NCI-H1694 treated with DMSO at 0.1 percent for 48 hours (cell line): ENCODE measurements around the gene LRSAM1.
A peak's percentile ranks its signal among the peaks of the same experiment; 100 is the strongest.

Source experiments
- DNase-seq: peaks from one replicate; lab custom pipeline; 2025; lab: John Stamatoyannopoulos, UW

The LRSAM1 gene

GRCh38 chr9:127450830-127451607, at the start of gene LRSAM1, which contains the start of gene RPL12:
Gene LRSAM1, plus strand, starts transcription at chr9:127451510. Its CDS starts 3,018 bp downstream, at chr9:127454528.
Gene RPL12, minus strand, starts transcription at chr9:127451406. Its CDS starts 89 bp downstream, at chr9:127451317.
- peak; percentile 72 for DNase-seq

- no peak for DNase-seq
Measured at GRCh38 chr9:127402401-127403090, 48.8 kb upstream of the LRSAM1 start.

DNA sequence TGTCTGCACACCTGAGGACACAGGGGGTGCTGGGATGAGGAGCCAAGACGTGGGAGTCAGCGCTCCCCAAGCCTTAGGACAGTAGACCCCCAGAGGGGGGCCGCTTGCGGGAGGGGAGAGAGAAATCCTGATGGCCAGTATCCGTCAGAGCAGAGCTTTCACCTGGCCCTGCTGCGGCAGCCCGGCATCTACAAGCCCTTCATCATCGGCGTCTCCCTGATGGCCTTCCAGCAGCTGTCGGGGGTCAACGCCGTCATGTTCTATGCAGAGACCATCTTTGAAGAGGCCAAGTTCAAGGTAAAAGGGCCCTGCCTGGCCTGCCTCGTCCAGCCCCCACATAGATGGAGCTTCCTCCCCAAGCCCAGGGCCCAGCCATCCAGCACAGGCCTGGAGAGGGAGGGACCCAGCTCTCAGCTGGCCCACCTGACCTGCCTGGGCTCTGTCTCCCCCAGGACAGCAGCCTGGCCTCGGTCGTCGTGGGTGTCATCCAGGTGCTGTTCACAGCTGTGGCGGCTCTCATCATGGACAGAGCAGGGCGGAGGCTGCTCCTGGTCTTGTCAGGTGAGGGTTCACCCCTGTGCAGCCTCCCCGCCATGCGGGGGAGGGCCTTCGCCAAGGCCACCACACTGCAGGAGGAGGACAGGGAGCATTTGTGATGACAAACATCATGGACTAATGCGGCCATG, 47.7 kb upstream of the LRSAM1 start:
- no peak for DNase-seq

DNA sequence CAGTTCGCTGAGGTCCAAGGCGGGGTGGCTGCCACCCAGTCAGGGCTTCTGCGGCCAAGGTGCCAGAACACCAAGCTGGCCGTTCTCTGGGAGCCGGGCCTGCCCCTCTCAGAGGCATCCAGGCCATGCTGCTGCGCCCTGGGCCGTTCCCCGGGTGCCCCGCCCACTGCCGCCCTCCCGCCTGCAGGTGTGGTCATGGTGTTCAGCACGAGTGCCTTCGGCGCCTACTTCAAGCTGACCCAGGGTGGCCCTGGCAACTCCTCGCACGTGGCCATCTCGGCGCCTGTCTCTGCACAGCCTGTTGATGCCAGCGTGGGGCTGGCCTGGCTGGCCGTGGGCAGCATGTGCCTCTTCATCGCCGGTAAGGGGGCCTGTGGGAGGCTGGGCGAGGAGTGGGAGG, 46.7 kb upstream of the LRSAM1 start:
- DNase-seq, result no peak

GRCh38 chr9:127405344-127406125, 45.8 kb upstream of the LRSAM1 start:
- no peak for DNase-seq

DNA sequence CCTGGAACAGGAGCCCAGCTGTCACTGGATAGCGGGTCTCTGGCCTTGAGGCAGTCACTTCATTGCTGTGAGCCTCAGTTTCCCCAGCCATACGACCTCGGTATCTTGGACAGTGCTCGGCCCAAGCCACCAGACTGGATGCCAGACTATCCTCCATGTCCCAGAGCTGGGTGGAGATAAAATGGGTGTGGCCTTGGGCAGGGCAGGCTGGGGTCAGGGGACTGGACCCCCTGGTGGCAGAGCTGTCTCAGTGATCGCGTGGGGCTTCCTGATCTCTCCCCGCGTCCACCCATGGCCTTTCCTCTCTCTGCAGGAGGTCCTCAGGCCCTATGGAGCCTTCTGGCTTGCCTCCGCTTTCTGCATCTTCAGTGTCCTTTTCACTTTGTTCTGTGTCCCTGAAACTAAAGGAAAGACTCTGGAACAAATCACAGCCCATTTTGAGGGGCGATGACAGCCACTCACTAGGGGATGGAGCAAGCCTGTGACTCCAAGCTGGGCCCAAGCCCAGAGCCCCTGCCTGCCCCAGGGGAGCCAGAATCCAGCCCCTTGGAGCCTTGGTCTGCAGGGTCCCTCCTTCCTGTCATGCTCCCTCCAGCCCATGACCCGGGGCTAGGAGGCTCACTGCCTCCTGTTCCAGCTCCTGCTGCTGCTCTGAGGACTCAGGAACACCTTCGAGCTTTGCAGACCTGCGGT, 44.4 kb upstream of the LRSAM1 start:
- DNase-seq, result no peak

DNA sequence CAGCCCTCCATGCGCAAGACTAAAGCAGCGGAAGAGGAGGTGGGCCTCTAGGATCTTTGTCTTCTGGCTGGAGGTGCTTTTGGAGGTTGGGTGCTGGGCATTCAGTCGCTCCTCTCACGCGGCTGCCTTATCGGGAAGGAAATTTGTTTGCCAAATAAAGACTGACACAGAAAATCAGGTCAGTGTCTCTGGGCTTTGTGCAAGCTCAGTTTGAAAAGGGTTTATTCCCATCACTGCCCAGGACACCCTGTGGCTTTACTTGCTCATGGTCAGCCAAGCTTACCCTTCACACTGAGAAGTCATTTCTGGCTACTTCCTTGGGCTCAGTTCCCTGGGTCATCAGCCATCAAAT, 43.8 kb upstream of the LRSAM1 start:
- DNase-seq, result no peak

GRCh38 chr9:127411122-127411521, 40.2 kb upstream of the LRSAM1 start:
- no peak for DNase-seq

- no peak for DNase-seq
Measured at GRCh38 chr9:127415141-127415540, 36.2 kb upstream of the LRSAM1 start.

- DNase-seq, result no peak
Measured at GRCh38 chr9:127415657-127416056, 35.7 kb upstream of the LRSAM1 start.

DNA sequence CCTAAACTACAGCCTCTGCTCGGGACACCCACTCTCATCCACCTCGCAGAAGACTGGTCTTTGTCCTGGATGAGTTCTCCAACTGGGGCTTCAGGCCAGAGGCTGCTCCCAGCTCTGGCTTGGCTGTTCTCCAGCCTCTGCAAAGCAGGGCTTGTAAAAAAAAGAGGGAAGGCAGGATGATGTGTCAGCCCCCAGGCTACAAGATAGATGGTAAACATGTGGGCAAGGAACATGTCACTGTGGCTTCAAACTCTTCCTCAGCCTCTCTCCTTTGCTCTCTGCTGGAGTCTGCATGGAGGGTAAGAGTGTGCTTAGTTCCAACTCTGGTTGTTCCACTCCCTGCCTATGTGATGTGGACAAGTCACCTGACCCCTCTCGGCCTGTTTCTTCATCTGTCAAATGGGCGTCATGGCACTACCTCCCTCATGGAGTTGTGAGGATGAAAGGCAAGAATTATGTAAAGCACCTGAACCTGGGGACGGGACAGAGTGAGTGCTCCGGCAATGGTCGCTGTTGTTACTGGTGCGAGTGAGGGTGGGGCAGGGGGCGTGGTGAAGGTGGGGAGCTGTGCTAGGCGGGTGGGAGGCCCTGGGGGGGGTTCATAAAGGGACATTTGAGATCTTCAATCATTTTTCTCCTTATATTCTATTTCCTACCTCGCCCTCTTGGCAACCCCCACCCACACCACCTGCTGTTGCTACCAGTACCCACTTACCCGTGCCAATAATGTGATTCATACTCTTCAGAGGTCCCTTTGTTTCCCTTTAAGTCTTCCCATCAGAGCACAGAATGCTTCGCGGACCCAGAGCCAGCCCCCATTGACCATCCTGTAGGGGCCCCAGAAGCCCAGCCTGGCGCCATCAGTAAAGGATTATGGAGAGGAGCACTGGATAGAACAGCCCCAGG, 33.9 kb upstream of the LRSAM1 start:
- DNase-seq, result no peak

GRCh38 chr9:127418037-127418471, 33.3 kb upstream of the LRSAM1 start:
- no peak for DNase-seq

- DNase-seq, result no peak
Measured at GRCh38 chr9:127419348-127419747, 32.0 kb upstream of the LRSAM1 start.

DNA sequence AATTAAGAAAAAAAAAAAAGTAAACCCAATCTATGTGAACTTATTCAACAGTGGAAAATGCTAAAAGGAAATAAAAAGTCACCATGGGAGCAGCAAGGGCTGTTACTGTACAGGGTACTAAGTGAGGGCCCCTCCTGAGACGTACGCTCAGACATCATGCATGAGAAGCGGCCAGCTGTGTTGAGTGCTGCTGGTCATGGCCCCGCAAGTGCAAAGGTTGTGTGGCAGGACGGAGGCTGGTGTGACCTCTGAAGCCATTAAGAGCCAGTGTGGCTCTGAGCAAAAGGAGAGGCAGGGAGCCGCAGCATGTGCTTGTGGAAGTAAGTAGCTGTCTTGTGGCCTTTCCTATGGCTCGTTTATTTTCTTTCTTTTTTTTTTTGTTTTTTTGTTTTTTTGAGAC, 30.3 kb upstream of the LRSAM1 start:
- no peak for DNase-seq

GRCh38 chr9:127422133-127422782, 29.1 kb upstream of the LRSAM1 start:
- DNase-seq, result no peak

GRCh38 chr9:127422787-127423186, 28.5 kb upstream of the LRSAM1 start:
- DNase-seq, result no peak

- no peak for DNase-seq
Measured at GRCh38 chr9:127423476-127423933, 27.8 kb upstream of the LRSAM1 start.

DNA sequence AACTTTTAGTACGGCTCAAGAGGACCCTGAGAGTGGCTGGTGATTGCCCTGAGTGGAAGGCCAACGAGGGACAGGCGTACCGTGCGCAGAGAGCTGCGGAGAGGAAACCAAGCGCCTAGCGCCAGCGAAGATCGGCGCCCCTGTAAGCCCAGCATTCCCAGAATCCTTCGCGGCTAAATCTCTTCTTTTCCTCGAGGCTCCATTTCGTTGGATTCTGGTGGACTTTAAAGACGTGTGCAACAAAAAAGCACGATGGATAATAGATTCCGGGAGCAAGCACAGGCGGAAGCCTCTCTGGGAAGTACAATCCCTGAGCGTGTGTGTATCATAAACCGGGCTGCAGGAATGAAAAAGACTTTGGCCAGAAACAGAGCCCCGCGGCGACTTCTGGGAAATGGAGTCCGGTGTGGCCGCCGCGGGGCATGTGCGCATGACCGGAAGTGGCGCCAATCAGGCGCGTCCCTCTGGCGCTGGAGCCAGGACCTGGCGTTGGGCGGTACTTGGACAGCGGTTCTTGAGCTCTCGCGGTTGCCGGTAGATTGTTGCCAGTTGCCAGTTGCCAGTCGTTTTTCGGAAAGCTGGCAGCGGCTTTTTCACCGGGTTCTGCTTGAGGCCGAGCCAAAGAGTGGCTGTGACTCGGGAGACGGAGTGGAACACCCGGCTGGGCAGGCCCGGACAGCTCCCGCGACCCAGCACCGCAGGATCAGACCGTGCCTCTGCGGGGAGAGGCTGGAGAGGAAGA, 27.2 kb upstream of the LRSAM1 start, which contains the start of gene ZNF79:
Gene ZNF79, plus strand, starts transcription at position 449 of the 742 bp plus-strand sequence. CDS start 406 bp downstream, outside the sequence.
- peak; percentile 82 for DNase-seq

DNA sequence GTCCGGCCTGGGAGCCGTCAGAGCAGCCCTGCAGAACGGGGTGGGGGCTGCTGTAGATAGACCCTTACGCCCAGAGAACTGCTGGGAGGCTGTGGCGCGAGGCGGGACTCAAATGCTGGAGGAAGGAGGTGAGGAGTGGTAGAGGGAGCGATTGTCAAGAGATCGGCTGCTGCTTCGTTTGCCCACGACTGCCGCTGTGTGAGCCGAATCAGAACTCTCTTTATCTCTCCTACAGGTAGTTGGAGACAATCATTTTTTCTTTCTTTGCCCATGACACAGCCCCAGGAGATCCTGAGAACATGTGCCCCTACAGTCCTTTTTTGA, 26.7 kb upstream of the LRSAM1 start:
- no peak for DNase-seq
